PC-9 (cell line): ENCODE data around the gene SOX13. TPM values are rescaled to one million over a fixed set of nuclear protein-coding genes. Genes with fewer than 3 reads are reported as not detected.

Experiments used
- BruUV-seq: library from RNA; stranded (reverse); fragments of 400-500 nt; replicated peaks from 2 replicates; lab custom pipeline; 2021; lab: Mats Ljungman, UMichigan
- CTCF ChIA-PET: fragments of 300-600 bp; sonication (Branson Sonifier 250); formaldehyde crosslinking; loops from one replicate; lab custom pipeline; 2022; ENCODE audit warnings: antibody characterized with exemption; lab: Charles Lee
- POLR2A ChIA-PET: fragments of 300-600 bp; sonication (Branson Sonifier 250); formaldehyde crosslinking; loops from one replicate; lab custom pipeline; 2022; ENCODE audit warnings: antibody characterized with exemption; ENCODE audit not compliant: unreplicated experiment; lab: Charles Lee
- DNase-seq, 2 experiments: peaks; one replicate each; pipeline versions ENCODE4 v3.0.0 to v3.0.0-alpha.2; 2015 to 2022; ENCODE audit warnings: mixed read lengths in 1 of 2
- H2AFZ ChIP-seq: fragments of 200-600 bp; sonication (generic); 2 replicates; pipeline ENCODE4 v1.8.1; 2017; ENCODE audit warnings: antibody characterized with exemption
- H3F3A ChIP-seq: fragments of 200-600 bp; sonication (generic); 2 replicates; pipeline ENCODE4 v1.8.1; 2017; ENCODE audit warnings: antibody characterized with exemption, mild to moderate bottlenecking, low read depth; ENCODE audit not compliant: insufficient read depth
- H3K27ac ChIP-seq: fragments of 200-600 bp; sonication (generic); 2 replicates; pipeline ENCODE4 v1.6.1; 2016; ENCODE audit warnings: mixed run types
- H3K27me3 ChIP-seq: fragments of 200-600 bp; sonication (generic); 2 replicates; pipeline ENCODE4 v1.6.1; 2016; ENCODE audit warnings: low read depth, mixed run types; ENCODE audit not compliant: insufficient read depth
- H3K36me3 ChIP-seq: fragments of 200-600 bp; sonication (generic); 2 replicates; pipeline ENCODE4 v1.6.1; 2016; ENCODE audit warnings: low read depth, mixed run types
- H3K4me1 ChIP-seq: fragments of 200-600 bp; sonication (generic); replicated peaks from 2 replicates; pipeline ENCODE4 v1.6.1; 2016; ENCODE audit warnings: mixed run types; ENCODE audit not compliant: insufficient read depth
- H3K4me2 ChIP-seq: fragments of 200-600 bp; sonication (generic); 2 replicates; pipeline ENCODE4 v1.6.1; 2017; ENCODE audit warnings: mixed run types
- H3K4me3 ChIP-seq: fragments of 200-600 bp; sonication (generic); 2 replicates; pipeline ENCODE4 v1.6.1; 2016; ENCODE audit warnings: mixed run types
- H3K79me2 ChIP-seq: fragments of 200-600 bp; sonication (generic); 2 replicates; pipeline ENCODE4 v1.6.1; 2017; ENCODE audit warnings: low read depth, mixed run types
- H3K9me2 ChIP-seq: fragments of 200-600 bp; sonication (generic); 2 replicates; pipeline ENCODE4 v1.8.1; 2017; ENCODE audit warnings: mild to moderate bottlenecking; ENCODE audit not compliant: insufficient read depth
- H3K9me3 ChIP-seq: fragments of 200-600 bp; sonication (generic); 2 replicates; pipeline ENCODE4 v1.8.1; 2016; ENCODE audit warnings: low read depth; ENCODE audit not compliant: insufficient read depth
- H4K20me1 ChIP-seq: fragments of 200-600 bp; sonication (generic); 2 replicates; pipeline ENCODE4 v1.8.1; 2017; ENCODE audit not compliant: insufficient read depth
- CTCF ChIP-seq: fragments of 200-600 bp; sonication (generic); conservative IDR thresholded peaks from 2 replicates; pipeline ENCODE4 v1.6.1; 2017; ENCODE audit warnings: mixed run types, antibody characterized with exemption, mild to moderate bottlenecking, moderate library complexity
- EZH2 ChIP-seq: fragments of 200-600 bp; sonication (generic); IDR thresholded peaks from 2 replicates; pipeline ENCODE4 v1.8.0; 2017; ENCODE audit warnings: antibody characterized with exemption, low read depth
- intact Hi-C: fragments of 100-400 bp; cut with micrococcal nuclease; formaldehyde crosslinking; loops from one replicate; pipeline ENCODE4 v1.10.0; 2022; ENCODE audit not compliant: unreplicated experiment
- total RNA-seq: library from RNA; stranded (reverse); gene quantifications from 2 replicates; pipeline ENCODE4 v1.2.3, GENCODE V29; 2021

Gene SOX13
- total RNA-seq, 1 experiment from 2014 or later: 89.9 TPM

DNA sequence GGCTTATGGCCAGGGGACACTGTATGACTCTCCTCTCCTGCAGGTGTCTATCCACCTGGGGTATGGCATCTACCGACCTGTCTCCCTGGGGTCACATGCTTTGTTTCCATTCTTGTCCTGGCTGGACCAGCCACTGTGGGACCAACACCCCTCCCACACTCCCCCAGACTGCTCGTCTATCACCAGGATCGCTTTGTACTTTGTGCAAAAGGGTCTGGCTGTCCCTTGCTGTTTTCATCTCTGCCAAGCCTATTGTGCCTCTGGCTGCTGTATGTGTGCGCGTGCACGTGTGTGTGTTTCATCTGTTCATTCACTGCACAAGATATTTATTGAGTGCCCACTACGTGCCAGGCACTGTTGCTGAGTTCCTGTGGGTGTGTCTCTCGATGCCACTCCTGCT is 53.5 kb downstream of the SOX13 start:
- DNase-seq: no peak
- H3K9me2 ChIP-seq: no peaks in the 10 kb centered on the region
- 0 out of 2 replicates have a peak overlapping the region, but pooled peaks have one; percentile 51 for H3K27ac ChIP-seq
- no TSS peak for BruUV-seq
- POLR2A ChIA-PET: no interaction called here
- H3K4me1 ChIP-seq: peaks cover 47% of the 10 kb centered on the region
- no peaks in the 10 kb centered on the region for H4K20me1 ChIP-seq
- no peak overlapping the region for H3K4me3 ChIP-seq
- intact Hi-C loops: loop anchor here (2.0 to 10.0 kb wide), 2 partner anchors 22 to 142 kb away; no protein-coding TSS in a partner anchor
- H2AFZ ChIP-seq: no peak overlapping the region
- CTCF ChIA-PET: no interaction called here
- no peak overlapping the region for H3K4me2 ChIP-seq
- H3F3A ChIP-seq: peaks cover 63% of the 10 kb centered on the region
- TF ChIP-seq EZH2 (no peak), CTCF (no peak)
- H3K36me3 ChIP-seq: peaks cover 16% of the 10 kb centered on the region
- H3K9me3 ChIP-seq: no peaks in the 10 kb centered on the region
- H3K27me3 ChIP-seq: no peaks in the 10 kb centered on the region
- peaks cover 3% of the 10 kb centered on the region for H3K79me2 ChIP-seq

- Histone ChIP-seq H3K27me3 (no peaks in the 10 kb centered on the region), H2AFZ (no peak overlapping the region), H3K4me3 (no peak overlapping the region), H3K79me2 (peaks cover 3% of the 10 kb centered on the region), H3K4me1 (peaks cover 52% of the 10 kb centered on the region), H3F3A (peaks cover 69% of the 10 kb centered on the region), H3K27ac (peak overlapping the region; percentile 51), H4K20me1 (no peaks in the 10 kb centered on the region), H3K9me2 (no peaks in the 10 kb centered on the region), H3K36me3 (peaks cover 15% of the 10 kb centered on the region), H3K9me3 (no peaks in the 10 kb centered on the region), H3K4me2 (no peak overlapping the region; the same call in 1 of the 2 replicates)
- ChIA-PET POLR2A (interaction anchor here (0.5 kb wide), 1 partner anchor 344 kb away, joined by 4 read pairs; no protein-coding TSS in a partner anchor), CTCF (no interaction called here)
- TF ChIP-seq CTCF (no peak), EZH2 (no peak)
- intact Hi-C loops: loop anchor here (1.0 to 10.0 kb wide), 5 partner anchors 22 to 266 kb away; partner anchors contain the start of gene SNRPE
- TSS peak; percentile 9 for BruUV-seq
- no peak for DNase-seq
These were observed 54.0 kb downstream of the SOX13 start for GRCh38 chr1:204126956-204127355.

- TF ChIP-seq CTCF (peak; percentile 98), EZH2 (no peak)
- H3K27ac ChIP-seq: peak overlapping the region; percentile 51; the same call in 1 of the 2 replicates
These were observed 54.8 kb downstream of the SOX13 start for GRCh38 chr1:204127597-204128242.

More at GRCh38 chr1:204127597-204128242, 54.8 kb downstream of the SOX13 start:
- CTCF ChIA-PET: interaction anchor here (2.7 kb wide), 1 partner anchor 257 kb away, joined by 30 read pairs; no protein-coding TSS in a partner anchor
- POLR2A ChIA-PET: interaction anchor here (0.5 kb wide), 1 partner anchor 345 kb away, joined by 4 read pairs; no protein-coding TSS in a partner anchor
- peaks cover 76% of the 10 kb centered on the region for H3F3A ChIP-seq
- H3K79me2 ChIP-seq: peaks cover 7% of the 10 kb centered on the region
- no peaks in the 10 kb centered on the region for H4K20me1 ChIP-seq
- no peaks in the 10 kb centered on the region for H3K9me3 ChIP-seq
- BruUV-seq: no TSS peak
- DNase-seq: peak; percentile 58 to 76
- H3K4me3 ChIP-seq: no peak overlapping the region
- no peaks in the 10 kb centered on the region for H3K27me3 ChIP-seq
- H3K4me1 ChIP-seq: peaks cover 60% of the 10 kb centered on the region
- intact Hi-C loops: loop anchor here (1.0 to 10.0 kb wide), 5 partner anchors 23 to 266 kb away; partner anchors contain the start of gene SNRPE
- H2AFZ ChIP-seq: no peak overlapping the region
- H3K4me2 ChIP-seq: peak overlapping the region; percentile 15; the same call in 1 of the 2 replicates
- peaks cover 16% of the 10 kb centered on the region for H3K36me3 ChIP-seq
- H3K9me2 ChIP-seq: no peaks in the 10 kb centered on the region
